Stomach smooth muscle (tissue), 2 donors: Measurements from ENCODE around the gene SIGLEC9.
"Not testable (repeated sequence)": the region's sequence is repeated elsewhere in the genome, so short reads cannot be mapped to it uniquely, and the experiment has no call there.

Source experiments
- H3K27ac ChIP-seq: one replicate; pipeline ENCODE4 v1.7.0; 2013; ENCODE audit warnings: mild to moderate bottlenecking, low read length, inconsistent platforms
- H3K27me3 ChIP-seq, 2 donors: one replicate each; pipeline ENCODE4 v1.7.0; 2013; ENCODE audit warnings: low read length in 2 of 2; ENCODE audit not compliant: insufficient read depth in 2 of 2, control insufficient read depth in 1 of 2
- H3K36me3 ChIP-seq, 2 donors: one replicate each; pipeline ENCODE4 v1.7.0; 2013; ENCODE audit warnings: low read length in 2 of 2; ENCODE audit not compliant: control insufficient read depth in 2 of 2, insufficient read depth in 2 of 2
- H3K4me1 ChIP-seq: one replicate; pipeline ENCODE4 v1.7.0; 2013; ENCODE audit warnings: low read length; ENCODE audit not compliant: control insufficient read depth, insufficient read depth
- H3K4me3 ChIP-seq, 2 donors: one replicate each; pipeline ENCODE4 v1.7.0; 2013; ENCODE audit warnings: low read length in 2 of 2
- H3K9ac ChIP-seq, 2 donors: one replicate each; pipeline ENCODE4 v1.7.0; 2013; ENCODE audit warnings: low read length in 2 of 2, mild to moderate bottlenecking in 1 of 2
- H3K9me3 ChIP-seq, 2 donors: one replicate each; pipeline ENCODE4 v1.7.0; 2013; ENCODE audit warnings: low read length in 2 of 2; ENCODE audit not compliant: control insufficient read depth in 2 of 2
- donor health status: healthy.
- donor health status: Pancreatic carcinoma.

Gene SIGLEC9

DNA sequence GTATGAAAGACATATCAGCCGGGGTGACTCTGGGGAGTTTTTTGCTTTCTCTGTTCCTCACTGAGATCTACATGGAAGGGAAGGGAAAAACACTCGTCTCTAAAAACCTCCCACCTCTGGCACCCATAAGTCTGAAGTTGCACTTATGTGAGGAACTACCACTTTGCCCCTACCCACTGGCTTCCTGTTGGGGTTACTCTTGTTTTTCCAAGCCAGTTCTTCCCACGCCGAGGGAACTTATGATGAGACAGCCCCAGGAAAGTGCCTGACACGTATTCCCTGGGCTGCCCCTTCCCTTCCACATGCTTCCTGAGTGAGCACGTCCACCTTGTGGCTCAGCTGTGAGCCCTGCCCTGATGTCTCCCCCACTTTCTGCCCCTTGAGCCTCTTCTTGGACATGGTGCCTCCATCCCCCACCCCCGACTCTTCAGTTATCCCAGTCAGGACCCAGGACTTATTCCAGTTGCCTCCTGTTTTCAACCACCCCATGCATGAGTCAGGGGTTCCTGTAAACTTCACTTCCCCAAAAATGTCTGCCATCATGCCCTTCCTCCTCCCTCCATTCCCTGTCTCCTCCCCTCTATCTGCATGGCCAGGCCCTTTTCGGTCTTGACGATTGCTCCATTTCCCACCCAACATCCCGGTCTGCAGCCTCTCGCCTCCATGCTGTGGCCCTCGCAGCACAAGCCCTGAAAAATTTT is 12.3 kb downstream of the SIGLEC9 start:
- Histone ChIP-seq H3K36me3 (no peaks in the 10 kb centered on the region), H3K4me3 (no peak overlapping the region), H3K4me1 (no peaks in the 10 kb centered on the region), H3K27ac (no peak overlapping the region), H3K27me3 (peaks cover 2 to 13% of the 10 kb centered on the region in 2 donors), H3K9me3 (no peaks in the 10 kb centered on the region), H3K9ac (no peak overlapping the region)

DNA sequence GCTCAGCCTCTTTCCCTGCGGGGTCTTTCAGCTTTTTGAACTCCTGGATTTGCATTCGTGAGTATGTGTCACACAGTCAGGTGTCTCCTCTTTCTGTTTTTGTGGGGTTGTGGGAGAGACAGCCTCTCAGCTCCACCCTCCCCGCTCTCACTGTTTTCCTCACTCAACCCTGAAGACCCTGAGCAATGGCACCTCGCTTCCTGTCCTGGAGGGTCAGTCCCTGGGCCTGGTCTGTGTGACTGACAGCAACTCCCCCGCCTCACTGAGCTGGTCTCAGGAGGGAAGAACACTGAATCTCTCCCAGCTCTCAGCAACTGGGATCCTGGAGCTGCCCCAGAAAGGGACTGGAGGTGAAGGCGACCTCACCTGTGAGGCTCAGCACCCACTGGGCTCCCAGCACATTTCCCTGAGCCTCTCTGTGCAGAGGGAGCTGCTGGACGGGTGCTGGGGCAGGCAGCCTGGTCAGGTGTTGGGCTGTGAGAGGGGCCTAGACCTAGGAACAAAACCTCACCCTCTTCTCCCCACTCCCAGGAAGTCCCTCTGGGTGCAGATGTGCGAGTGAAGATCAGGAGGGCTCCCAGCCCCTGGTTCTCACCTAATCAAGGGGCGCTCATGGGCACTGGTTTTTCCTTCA is 13.2 kb downstream of the SIGLEC9 start:
- Histone ChIP-seq H3K4me1 (no peaks in the 10 kb centered on the region), H3K9ac (no peak overlapping the region), H3K27ac (no peak overlapping the region), H3K36me3 (no peaks in the 10 kb centered on the region), H3K4me3 (no peak overlapping the region), H3K27me3 (peaks cover 2 to 11% of the 10 kb centered on the region in 2 donors), H3K9me3 (no peaks in the 10 kb centered on the region)

DNA sequence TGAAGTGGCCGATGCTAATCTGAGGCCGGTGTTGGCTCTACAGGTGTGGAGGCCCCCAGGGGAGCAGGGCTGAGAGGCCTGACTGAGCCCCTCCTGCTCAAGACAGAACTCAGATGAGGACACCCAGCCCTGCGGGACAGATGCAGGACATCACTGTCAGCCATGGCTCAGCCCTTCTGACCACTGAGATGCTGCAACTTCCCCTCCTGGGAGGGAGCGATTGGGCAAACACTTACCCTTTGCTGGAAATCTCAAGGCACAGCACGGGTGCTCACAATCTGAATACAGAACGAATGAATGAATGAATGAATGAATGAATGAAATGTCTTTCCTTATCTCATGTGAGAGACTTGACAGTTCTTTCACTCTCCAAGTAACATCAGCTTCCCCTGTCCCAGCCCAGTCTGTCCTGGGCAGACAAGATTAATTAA is 13.9 kb downstream of the SIGLEC9 start:
- no peaks in the 10 kb centered on the region for H3K36me3 ChIP-seq
- no peaks in the 10 kb centered on the region for H3K4me1 ChIP-seq
- H3K4me3 ChIP-seq: no peak overlapping the region
- no peak overlapping the region for H3K9ac ChIP-seq
- peaks cover 2 to 11% of the 10 kb centered on the region in 2 donors for H3K27me3 ChIP-seq
- H3K9me3 ChIP-seq: no peaks in the 10 kb centered on the region
- H3K27ac ChIP-seq: no peak overlapping the region

DNA sequence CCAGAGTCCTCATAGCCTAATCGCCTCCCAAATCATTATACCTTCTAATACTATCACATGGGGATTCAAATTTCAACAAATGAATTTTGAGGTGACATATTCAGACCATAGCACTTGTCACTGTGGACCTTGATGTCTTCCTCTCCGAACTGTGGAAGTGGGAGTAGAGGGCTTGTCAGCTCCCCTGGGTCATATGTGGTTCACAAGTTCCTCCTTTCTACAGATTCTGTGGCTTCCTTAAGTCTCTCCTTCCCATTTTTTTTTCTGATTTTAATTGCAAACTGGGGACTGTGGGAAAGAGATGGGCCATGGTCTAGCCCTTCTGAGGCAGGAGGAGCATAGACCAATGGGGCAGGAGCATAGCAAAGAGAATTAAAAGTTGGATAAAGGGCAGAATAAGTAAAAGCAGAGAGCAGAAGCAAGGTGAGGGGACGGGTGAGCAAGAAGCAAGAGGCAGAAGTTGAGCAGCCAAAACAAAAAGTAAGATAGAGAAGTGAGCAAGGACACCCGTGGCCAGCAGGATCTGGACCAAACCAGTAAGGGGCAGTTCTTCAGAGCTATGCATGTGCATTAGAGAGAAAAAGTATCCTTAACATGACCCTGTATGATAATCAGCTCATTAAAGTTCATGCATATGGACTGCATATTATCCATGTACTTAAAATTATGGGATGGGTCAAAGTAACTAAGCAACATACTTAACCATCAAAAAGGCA is 14.8 kb downstream of the SIGLEC9 start:
- H3K36me3 ChIP-seq: no peaks in the 10 kb centered on the region
- no peaks in the 10 kb centered on the region for H3K9me3 ChIP-seq
- H3K9ac ChIP-seq: no peak overlapping the region
- H3K27me3 ChIP-seq: peaks cover 2 to 11% of the 10 kb centered on the region in 2 donors
- no peaks in the 10 kb centered on the region for H3K4me1 ChIP-seq
- H3K4me3 ChIP-seq: no peak overlapping the region
- no peak overlapping the region for H3K27ac ChIP-seq

DNA sequence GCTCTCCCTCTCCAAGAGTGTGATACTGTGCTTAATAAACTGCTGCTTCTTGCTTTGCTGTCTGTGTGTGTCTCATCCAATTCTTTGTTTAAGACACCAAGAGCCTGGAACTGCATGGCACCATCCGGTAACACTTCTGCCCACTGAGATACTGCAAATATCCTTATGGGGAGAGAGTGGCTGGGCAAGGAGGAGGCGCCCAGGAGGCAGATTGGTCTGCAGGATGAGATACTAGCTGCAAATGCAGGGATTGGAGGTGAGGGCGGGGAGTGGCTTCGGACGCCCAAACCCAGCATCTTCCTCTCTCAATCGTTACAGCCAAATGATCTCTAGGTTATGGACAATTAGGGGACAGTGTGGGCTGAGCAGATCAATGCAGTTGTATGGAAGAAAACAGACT is 15.7 kb downstream of the SIGLEC9 start:
- no peak overlapping the region for H3K27ac ChIP-seq
- H3K4me3 ChIP-seq: no peak overlapping the region
- H3K9ac ChIP-seq: no peak overlapping the region
- no peaks in the 10 kb centered on the region for H3K9me3 ChIP-seq
- H3K4me1 ChIP-seq: no peaks in the 10 kb centered on the region
- H3K27me3 ChIP-seq: peaks cover 2 to 13% of the 10 kb centered on the region in 2 donors
- H3K36me3 ChIP-seq: no peaks in the 10 kb centered on the region

DNA sequence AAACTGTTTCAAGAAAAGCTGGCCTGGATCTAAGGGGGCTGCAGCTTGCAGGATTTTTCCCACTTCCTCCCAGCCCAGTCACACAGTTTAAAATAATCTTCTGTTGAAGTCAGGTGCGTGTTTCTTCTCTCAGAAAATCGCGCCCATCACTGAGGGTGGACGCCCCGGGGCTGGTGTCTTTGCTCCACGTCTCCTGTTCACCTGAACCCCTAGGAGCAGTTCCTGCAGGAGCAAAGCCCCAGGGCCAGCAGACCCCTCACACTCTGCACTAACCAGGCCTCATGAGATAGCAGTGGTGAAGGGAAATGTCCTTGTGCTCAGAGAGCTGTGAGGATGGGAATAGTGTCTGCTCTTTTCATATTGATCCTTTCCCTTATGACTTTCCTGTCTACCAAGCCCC is 16.5 kb downstream of the SIGLEC9 start:
- no peaks in the 10 kb centered on the region for H3K9me3 ChIP-seq
- no peak overlapping the region for H3K27ac ChIP-seq
- H3K4me1 ChIP-seq: no peaks in the 10 kb centered on the region
- peaks cover 2 to 13% of the 10 kb centered on the region in 2 donors for H3K27me3 ChIP-seq
- no peak overlapping the region for H3K9ac ChIP-seq
- H3K4me3 ChIP-seq: no peak overlapping the region
- H3K36me3 ChIP-seq: no peaks in the 10 kb centered on the region

DNA sequence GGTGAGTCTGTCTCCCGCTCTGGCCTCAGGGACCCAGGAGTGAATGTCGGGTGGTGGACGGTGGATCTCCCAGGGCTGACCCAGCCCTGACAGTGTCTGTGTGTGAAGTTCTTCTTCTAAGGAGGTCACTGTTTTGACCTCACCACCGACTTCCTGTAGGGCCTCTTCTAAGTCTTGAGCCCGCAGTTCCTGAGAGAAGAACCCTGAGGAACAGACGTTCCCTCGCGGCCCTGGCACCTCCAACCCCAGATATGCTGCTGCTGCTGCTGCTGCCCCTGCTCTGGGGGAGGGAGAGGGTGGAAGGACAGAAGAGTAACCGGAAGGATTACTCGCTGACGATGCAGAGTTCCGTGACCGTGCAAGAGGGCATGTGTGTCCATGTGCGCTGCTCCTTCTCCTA is 17.4 kb downstream of the SIGLEC9 start, which contains the start of gene SIGLEC7:
Gene SIGLEC7, plus strand, starts transcription at position 183 of the 400 bp plus-strand sequence. Its CDS starts 69 bp downstream, at position 252.
- no peak within 1 kb of the TSS for H3K27ac ChIP-seq
- peaks cover 2 to 12% of the 10 kb centered on the region in 2 donors for H3K27me3 ChIP-seq
- H3K9ac ChIP-seq: no peak within 1 kb of the TSS
- no peaks in the 10 kb centered on the region for H3K9me3 ChIP-seq
- H3K36me3 ChIP-seq: no peaks in the 10 kb centered on the region
- no peaks in the 10 kb centered on the region for H3K4me1 ChIP-seq
- no peak within 1 kb of the TSS for H3K4me3 ChIP-seq

DNA sequence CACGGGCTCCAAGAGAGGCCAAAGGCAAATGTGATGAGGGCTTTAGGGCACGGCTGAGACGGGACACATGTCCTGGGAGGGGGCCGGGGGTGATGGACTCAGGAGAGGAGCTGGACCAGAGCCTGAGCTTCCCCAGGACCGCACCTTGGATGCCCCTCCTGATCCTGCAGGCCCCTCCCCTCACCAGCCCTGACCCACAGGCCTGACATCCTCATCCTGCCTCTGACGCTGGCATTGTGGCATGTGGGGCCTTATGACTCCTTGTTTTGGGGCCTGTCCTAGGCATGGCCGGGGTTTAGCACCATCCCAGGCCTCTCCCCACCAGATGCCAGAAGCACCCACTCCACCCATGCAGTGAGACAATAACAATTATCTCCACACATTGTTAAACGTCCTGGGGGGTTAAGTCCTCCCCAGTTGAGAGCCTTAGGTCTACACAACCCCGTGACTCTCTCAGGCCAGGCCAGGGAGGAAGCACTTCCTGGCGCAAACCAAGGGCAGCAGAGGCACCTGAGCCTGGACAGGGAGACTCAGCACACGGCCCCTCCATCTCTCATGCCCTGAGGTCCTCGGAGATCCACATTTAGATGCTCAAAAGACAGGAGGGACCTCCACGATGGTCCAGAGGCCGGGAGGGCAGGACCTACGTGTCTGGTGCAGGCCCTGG is 18.2 kb downstream of the SIGLEC9 start:
- not testable (repeated sequence) for H3K27ac ChIP-seq, H3K4me3 ChIP-seq, H3K9me3 ChIP-seq, H3K36me3 ChIP-seq, H3K9ac ChIP-seq, H3K4me1 ChIP-seq, H3K27me3 ChIP-seq

DNA sequence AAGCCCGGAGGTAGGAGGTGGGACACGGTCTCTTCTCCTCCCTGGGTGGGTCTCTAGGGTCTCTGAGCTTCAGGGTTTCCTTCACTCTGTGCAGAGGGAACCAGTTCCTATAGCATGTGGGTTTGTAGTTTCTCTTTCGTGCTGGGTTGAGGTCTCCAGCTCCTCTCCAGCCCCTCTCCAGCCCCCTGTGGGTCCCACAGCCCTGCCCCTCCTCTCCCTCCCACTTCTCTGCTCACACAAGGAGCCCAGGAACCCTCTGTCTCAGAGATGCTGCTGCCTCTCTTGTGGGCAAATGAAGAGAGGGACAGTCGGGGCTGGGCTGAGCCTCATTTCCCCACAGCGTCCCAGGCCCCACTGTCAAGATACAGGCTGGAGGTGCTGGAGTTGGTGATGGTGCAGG is 18.8 kb downstream of the SIGLEC9 start:
- no peaks in the 10 kb centered on the region for H3K4me1 ChIP-seq

DNA sequence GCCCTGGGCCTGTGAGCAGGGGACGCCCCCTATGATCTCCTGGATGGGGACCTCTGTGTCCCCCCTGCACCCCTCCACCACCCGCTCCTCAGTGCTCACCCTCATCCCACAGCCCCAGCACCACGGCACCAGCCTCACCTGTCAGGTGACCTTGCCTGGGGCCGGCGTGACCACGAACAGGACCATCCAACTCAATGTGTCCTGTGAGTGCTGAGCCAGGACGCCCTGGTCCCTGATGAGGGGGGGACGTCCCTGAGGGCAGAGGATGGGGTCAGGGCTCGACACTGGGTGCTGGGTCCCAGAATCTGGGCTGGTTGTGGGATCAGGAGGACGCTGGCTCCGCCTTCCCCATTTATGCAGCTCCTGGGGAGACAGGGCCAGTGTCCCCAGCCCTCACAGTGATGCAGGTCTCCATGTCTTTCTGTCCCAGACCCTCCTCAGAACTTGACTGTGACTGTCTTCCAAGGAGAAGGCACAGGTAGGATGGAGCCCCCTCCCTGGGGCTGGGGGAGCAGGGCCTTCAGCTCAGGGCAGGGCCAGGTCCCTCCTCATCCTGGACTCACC is 19.9 kb downstream of the SIGLEC9 start:
- no peak overlapping the region for H3K27ac ChIP-seq
- H3K9ac ChIP-seq: no peak overlapping the region
- H3K27me3 ChIP-seq: peaks cover 2 to 9% of the 10 kb centered on the region in 2 donors

More for the DNA sequence above, 18.8 kb downstream of the SIGLEC9 start:
- Histone ChIP-seq H3K36me3 (no peaks in the 10 kb centered on the region), H3K27me3 (peaks cover 2 to 9% of the 10 kb centered on the region in 2 donors), H3K9me3 (no peaks in the 10 kb centered on the region), H3K27ac (no peak overlapping the region), H3K9ac (no peak overlapping the region), H3K4me3 (no peak overlapping the region)

More for the DNA sequence above, 19.9 kb downstream of the SIGLEC9 start:
- H3K9me3 ChIP-seq: no peaks in the 10 kb centered on the region
- no peaks in the 10 kb centered on the region for H3K36me3 ChIP-seq
- no peaks in the 10 kb centered on the region for H3K4me1 ChIP-seq
- no peak overlapping the region for H3K4me3 ChIP-seq
